ENCODE data around the gene NYNRIN. TPM values are rescaled to one million over a fixed set of nuclear protein-coding genes. Genes with fewer than 3 reads are reported as not detected.

Gene NYNRIN
- total and polyA plus RNA-seq, 2 donors (not counting 3 experiments of a cell fraction or from before 2014, with no cell fraction given), result 37.2 to 42.8 TPM

DNA sequence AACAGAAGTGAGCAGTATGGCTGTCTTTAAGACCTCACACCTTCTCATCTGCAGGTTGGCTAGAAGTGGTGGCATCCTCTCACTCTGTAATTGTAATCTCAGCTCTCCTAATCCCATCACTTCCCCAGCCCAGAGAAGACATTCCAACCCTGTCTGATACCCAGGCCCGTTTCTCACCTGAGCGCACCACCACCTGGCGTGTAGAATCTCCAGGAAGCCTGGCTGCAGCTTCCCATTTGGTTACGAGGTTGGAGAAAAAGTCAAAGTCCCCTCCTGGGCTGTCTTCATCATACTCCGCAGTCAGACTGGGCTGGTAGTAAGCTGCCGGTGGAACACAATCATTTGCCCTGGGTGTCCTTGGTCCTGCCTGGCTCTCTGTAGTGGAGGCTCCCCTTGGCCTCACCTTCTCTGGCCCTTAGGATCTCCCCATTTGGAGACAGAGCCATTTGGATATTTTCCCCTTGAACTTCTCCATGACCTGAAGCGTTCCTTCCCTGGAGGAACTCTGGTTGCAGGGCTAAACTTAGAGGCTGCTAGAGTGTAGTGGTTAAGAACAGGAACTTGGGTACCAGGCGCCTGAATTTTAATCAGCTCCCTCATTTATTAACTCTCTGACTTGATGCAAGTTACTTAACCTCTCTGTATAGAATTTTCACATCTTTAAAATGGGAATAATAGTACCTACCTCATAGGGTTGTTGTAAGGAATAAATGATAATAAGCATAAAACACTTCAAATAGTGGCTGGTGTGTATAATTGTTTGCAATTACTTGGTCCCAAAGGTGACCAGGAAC lies 42.0 kb downstream of the NYNRIN start:
- ChIA-PET POLR2A (interaction anchor here (1.5 kb wide), 1 partner anchor 11 kb away, joined by 5 read pairs; the partner anchor contains the start of genes CBLN3 and KHNYN), CTCF (interaction anchor here (1.2 to 2.2 kb wide), 6 partner anchors 9 to 144 kb away, joined by 3 to 31 read pairs (median 8); no protein-coding TSS in a partner anchor)
- intact Hi-C loops (cut with micrococcal nuclease), result loop anchor here (10.0 kb wide), 1 partner anchor 954 kb away; no protein-coding TSS in a partner anchor
- no peak for FAIRE-seq
- no TSS peak for BruUV-seq (replicated peaks)
- peaks cover 7 to 23% of the 10 kb centered on the region in 2 experiments for H3K36me3 ChIP-seq (ENCODE audit: control insufficient read depth in 2 of 2, extremely low read depth in 1 of 2, insufficient read depth in 2 of 2, low read length in 2 of 2)
- H3K4me1 ChIP-seq (ENCODE audit: control insufficient read depth, extremely low read depth, insufficient read depth, low read length), result peaks cover 40% of the 10 kb centered on the region
- H2AFZ ChIP-seq (ENCODE audit: low read depth, low read length), result no peak overlapping the region
- H3K4me3 ChIP-seq (replicated peaks in 1 of 3; ENCODE audit: insufficient read depth in 1 of 3, low read depth in 1 of 3, low read length in 3 of 3), result no peak overlapping the region
- no peaks in the 10 kb centered on the region for H4K20me1 ChIP-seq (replicated peaks; ENCODE audit: control insufficient read depth, extremely low read depth, insufficient read depth, low read length)
- dilution Hi-C loops (cut with MboI; ENCODE audit: extremely low pct_ligation_motif_present, low sequenced_read_pairs), result no loop called here
- H3K9me3 ChIP-seq (replicated peaks; ENCODE audit: control insufficient read depth, insufficient read depth, low read length), result no peaks in the 10 kb centered on the region
- H3K27ac ChIP-seq (ENCODE audit: insufficient read depth, low read depth, low read length), result no peak overlapping the region
- no peak overlapping the region for H3K4me2 ChIP-seq (ENCODE audit: insufficient read depth, low read length)
- no peaks in the 10 kb centered on the region for H3K27me3 ChIP-seq (ENCODE audit: control insufficient read depth in 2 of 2, insufficient read depth in 2 of 2, low read length in 2 of 2)
- H3K79me2 ChIP-seq (ENCODE audit: control insufficient read depth, insufficient read depth, low read length), result peaks cover 2% of the 10 kb centered on the region
- no peak for DNase-seq (ENCODE audit: low read depth, low spot score)
- no peak overlapping the region for H3K9ac ChIP-seq (replicated peaks; ENCODE audit: extremely low read depth, insufficient read depth, low read length)
- TF ChIP-seq FOS (IDR thresholded peaks at IDR 0.05; ENCODE audit: borderline replicate concordance, insufficient read depth, low read length) (no peak), EZH2 (IDR thresholded peaks at IDR 0.05; ENCODE audit: borderline replicate concordance, low read depth, low read length, severe bottlenecking) (no peak), CTCF (IDR thresholded peaks at IDR 0.05; ENCODE audit: extremely low read depth in 1 of 2, insufficient read depth in 1 of 2, low read depth in 1 of 2, low read length in 2 of 2) (no peak), POLR2A (IDR thresholded peaks at IDR 0.05; ENCODE audit: low read depth, low read length) (no peak), JUN (IDR thresholded peaks at IDR 0.05; ENCODE audit: borderline replicate concordance, insufficient read depth, insufficient read length, low read depth) (no peak), POLR2AphosphoS5 (IDR thresholded peaks at IDR 0.05; ENCODE audit: insufficient read depth, low read depth, low read length) (no peak), GATA2 (IDR thresholded peaks at IDR 0.05; ENCODE audit: insufficient read depth, insufficient read length, low read depth, low read length) (no peak), MYC (IDR thresholded peaks at IDR 0.05; ENCODE audit: low read depth, low read length) (no peak)
- TF ChIP-seq, protein P1, sequence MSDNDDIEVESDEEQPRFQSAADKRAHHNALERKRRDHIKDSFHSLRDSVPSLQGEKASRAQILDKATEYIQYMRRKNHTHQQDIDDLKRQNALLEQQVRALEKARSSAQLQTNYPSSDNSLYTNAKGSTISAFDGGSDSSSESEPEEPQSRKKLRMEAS (IDR thresholded peaks at IDR 0.05; ENCODE audit: insufficient read depth, insufficient read length), result no peak
- no peaks in the 10 kb centered on the region for H3K9me1 ChIP-seq (replicated peaks; ENCODE audit: control insufficient read depth, extremely low read depth, insufficient read depth, low read length)

Data from endothelial cell of umbilical vein (primary cell).